Skin epidermis (tissue), 12 donors: ENCODE data around the gene DDX43.
A peak's percentile ranks its signal among the peaks of the same experiment; 100 is the strongest.
"Not testable (repeated sequence)": the region's sequence is repeated elsewhere in the genome, so short reads cannot be mapped to it uniquely, and the experiment has no call there.

ENCODE experiments used
- H3K27ac ChIP-seq, 21 experiments: fragments of 200-600 bp; sonication (generic) in 11 of 21; one replicate each; pipeline ENCODE4 v1.5.0; 2020; ENCODE audit warnings: mild to moderate bottlenecking in 3 of 21, inconsistent platforms in 2 of 21, moderate library complexity in 2 of 21
- H3K4me3 ChIP-seq, 7 experiments: fragments of 200-600 bp; sonication (generic) in 2 of 7; one replicate each; pipeline ENCODE4 v1.5.0; 2020; ENCODE audit warnings: inconsistent platforms in 2 of 7, mild to moderate bottlenecking in 2 of 7, moderate library complexity in 1 of 7

The DDX43 gene

DNA sequence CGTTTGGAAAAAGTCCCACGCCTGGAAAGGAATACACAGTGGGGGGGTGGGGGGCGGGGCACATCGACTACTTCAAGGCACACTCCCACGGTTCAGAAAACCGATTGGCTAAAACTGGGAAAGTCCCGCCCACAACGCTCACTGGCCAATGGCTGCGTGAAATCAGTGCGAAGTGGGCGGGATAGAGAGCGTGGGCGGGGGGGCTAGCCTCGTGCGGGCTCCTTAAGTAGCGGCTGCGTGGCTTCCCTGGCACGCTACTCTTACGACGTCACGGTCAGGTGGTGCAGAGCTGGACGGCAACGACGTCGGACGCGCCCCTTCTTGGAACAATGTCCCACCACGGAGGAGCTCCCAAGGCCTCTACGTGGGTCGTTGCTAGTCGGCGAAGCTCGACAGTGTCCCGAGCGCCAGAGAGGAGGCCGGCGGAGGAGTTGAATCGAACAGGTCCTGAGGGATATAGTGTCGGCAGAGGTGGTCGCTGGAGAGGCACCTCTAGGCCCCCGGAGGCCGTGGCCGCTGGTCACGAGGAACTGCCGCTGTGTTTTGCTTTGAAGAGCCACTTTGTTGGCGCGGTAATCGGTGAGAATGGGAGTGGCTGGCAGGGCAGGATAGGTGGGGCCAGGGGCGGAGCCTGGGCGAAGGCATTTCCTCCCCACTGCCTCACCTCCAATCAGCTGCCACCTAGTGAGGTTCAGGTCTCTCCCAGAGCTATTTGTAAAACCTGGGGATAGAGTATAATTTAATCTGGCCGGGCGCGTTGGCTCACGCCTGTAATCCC lies at the start of gene DDX43:
DDX43 (plus strand) TSS at position 252 of the 778 bp plus-strand sequence; CDS start at position 330, 78 bp downstream.
- Histone ChIP-seq H3K4me3 (peak within 1 kb of the TSS in 5 of 7 experiments; percentile 1 to 30 (median 21)), H3K27ac (peak within 1 kb of the TSS in 5 of 21 experiments; percentile 44 to 84 (median 63))

DNA sequence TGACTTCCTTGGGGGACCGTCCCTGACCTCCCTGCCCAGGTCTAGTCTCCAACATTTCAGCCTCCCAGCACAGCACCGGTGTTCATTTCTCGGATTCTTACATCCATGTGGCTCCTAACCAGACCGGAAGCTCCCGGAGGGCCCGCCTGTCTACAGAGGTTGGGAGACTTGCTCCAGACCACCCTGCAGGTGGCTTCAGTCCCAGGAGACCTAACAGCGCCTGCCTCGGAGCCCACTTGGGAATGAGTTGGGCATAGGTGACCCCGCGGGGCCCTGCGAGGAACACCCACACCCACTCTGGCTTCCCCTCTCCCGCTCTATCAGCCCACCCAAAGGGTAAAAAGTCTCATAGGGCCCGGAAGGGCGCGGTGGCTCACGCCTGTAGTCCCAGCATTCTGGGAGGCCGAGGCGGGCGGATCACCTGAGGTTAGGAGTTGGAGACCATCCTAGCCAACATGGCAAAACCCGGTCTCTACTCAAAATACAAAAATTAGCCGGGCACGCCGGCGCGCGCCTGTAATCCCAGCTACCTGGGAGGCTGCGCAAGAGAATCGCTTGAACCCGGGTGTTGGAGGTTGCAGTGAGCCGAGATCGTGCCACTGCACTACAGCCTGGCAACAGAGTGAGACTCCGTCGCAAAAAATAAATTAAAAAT lies 46.0 kb upstream of the DDX43 start:
- H3K27ac ChIP-seq = no peak overlapping the region
- H3K4me3 ChIP-seq = no peak overlapping the region

DNA sequence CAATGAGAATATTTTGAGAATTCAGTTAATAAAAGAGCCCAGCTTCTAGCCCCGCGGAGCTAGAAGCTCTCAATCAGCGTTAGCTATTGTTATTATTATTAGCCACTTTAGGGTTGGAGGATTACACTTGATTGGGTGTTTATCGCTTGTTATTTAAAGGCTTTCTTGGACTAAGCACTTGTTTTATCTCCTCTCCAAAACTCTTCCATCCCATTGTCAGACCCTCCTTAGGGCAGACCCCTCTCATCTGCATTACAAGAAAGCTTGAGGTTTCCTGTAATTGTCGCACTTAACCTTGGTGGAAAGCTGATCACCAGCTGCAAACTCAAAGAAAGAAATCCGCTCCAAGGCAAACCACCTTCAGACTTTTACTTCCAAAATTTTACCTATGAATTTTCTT lies 45.3 kb upstream of the DDX43 start:
- Histone ChIP-seq H3K27ac (no peak overlapping the region), H3K4me3 (no peak overlapping the region)

DNA sequence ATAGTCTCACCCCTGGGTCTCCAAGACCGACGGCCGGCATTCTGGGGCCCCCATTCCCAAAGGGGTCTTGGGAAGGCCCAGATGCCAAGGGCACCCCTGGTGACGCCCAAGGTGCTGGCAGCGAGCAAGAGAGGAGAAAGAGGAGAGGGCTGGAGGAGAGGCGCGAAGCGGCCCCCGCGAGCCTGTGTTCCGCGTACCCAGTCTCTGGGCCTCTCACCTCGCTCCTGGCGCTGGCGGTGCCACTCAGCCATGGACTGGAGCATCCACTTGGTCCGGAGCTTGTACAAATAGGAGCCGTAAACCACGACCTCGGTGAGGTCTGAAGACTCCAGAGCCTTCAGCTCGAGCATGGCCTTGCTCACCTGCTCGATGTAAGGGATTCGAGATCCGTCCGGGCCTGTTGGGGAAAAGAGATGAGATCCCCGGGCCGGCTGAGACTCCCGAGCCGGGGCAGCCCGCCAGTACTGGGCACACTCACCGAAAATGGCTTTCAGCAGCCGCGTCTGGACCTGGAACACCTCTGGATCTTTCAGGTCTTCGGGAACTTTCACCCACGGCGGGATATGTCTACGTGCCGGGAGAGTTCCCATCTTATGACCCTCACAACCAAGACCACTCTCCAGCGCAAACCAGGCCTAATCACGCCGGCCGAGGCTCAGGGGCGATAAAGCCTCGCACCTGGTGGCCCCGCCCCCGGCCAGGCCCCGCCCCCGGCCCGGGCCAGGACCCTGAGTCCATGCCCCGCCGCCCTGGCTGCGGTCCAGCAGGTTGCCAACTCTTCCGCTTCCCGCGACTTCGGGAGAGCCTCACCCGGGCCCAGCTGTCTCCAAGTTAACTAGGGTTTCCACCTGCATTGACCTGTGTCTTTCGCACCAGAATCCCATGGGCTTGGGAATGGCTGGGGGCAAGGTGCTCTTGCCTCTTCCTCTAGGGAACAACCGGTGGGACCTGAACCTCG lies 40.7 kb upstream of the DDX43 start, which contains the start of gene DPPA5:
DPPA5 (minus strand) TSS at position 641 of the 958 bp plus-strand sequence; CDS start at position 590, 51 bp downstream.
- Histone ChIP-seq H3K27ac (no peak within 1 kb of the TSS), H3K4me3 (no peak within 1 kb of the TSS)

DNA sequence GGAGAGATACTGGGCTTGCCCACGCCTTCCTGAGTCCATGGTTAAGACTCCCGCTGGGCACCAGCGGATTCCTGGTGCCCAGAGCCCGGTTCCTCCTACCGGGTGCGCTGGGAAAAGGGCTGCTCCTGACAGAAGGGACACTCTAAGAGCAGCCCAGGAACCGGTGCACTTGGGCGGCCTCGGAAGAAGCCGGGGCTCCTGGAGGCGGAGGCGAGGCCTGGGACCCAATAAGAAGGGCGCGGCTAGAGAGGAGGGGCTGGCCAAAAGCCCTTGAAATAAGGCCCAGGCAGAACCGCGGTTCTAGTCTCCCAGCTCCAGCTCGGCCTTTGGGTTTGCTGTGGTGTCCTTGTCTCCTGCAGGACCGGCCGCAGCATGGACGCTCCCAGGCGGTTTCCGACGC lies 32.3 kb upstream of the DDX43 start, which contains the start of gene KHDC3L:
KHDC3L (plus strand) TSS at position 301 of the 400 bp plus-strand sequence; CDS start at position 373, 72 bp downstream.
- no peak within 1 kb of the TSS for H3K4me3 ChIP-seq
- no peak within 1 kb of the TSS for H3K27ac ChIP-seq

DNA sequence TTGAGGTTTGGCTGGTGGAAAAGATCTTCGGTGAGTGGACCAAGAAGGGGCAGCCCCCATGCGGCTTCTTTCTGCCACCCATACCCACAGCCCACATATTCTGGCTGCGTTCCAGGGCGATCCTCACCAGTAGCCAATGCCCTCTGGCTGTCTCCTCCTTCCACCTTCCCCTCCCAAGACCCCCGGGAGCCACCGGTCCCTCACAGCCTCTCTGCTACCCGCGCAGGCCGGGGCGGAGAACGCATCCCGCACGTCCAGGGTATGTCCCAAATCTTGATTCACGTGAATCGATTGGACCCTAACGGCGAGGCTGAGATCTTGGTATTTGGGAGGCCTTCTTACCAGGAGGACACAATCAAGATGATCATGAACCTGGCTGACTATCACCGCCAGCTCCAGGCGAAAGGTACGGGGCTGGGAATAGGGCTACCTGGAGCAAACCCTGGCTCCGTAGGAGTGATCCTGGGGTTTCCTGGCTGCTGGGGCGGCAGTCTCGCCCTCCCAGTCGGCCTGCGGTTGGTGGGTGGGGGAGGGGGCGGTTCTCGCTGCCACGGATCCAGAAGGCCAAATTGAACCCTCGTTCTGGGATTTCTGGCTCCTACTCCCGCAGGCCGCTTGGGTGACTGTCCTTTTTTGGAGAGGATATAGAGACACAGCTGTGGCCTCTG lies 31.6 kb upstream of the DDX43 start:
- H3K4me3 ChIP-seq = no peak overlapping the region
- H3K27ac ChIP-seq = no peak overlapping the region

DNA sequence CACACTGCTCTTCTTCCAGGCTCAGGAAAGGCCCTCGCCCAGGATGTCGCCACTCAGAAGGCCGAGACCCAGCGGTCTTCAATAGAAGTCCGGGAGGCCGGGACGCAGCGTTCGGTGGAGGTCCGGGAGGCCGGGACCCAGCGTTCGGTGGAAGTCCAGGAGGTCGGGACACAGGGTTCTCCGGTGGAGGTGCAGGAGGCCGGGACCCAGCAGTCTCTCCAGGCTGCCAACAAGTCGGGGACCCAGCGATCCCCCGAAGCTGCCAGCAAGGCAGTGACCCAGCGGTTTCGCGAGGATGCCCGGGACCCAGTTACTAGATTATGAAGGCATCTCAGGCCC lies 31.1 kb upstream of the DDX43 start:
- H3K27ac ChIP-seq = no peak overlapping the region

DNA sequence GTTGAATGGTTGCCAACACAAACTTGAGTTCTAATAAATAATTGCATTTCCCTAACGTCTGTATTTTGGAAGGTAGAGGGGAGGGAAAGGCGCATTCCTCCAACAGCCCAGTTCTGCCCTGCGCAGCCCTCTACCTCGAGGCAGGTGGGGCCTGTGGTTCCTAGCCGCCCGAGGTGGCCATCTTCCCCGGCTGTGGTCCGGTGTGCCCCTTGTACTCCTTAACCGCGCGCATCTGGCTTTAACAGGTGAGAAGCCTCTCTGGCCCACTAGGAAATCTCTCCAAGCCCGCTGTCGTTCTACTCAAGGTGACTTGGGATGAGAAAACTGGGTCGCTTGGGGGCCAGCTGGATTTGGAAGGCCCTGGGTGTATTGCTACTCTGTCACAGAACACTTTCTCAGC lies 30.5 kb upstream of the DDX43 start:
- no peak overlapping the region for H3K4me3 ChIP-seq
- no peak overlapping the region for H3K27ac ChIP-seq

More for the DNA sequence above, 31.1 kb upstream of the DDX43 start:
- H3K4me3 ChIP-seq = no peak overlapping the region

DNA sequence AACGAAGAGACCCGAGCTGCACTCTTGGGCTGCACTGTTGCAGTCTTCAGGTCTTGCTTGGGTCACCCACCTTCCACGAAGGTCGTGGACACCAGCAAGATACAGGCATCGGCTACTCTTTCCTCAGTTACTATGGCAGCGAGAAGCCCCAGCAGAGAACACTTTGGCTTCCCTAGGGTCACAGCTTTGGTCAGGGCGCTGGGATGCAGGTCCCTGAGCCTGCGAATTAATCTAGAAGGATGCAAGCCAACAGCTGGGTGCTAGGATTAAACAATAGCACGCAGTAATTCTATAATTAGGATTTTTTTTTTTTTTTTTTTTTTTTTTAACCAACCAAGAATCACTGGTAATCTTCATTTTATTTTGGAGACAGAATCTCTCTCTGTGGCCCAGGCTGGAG lies 30.1 kb upstream of the DDX43 start:
- Histone ChIP-seq H3K27ac (no peak overlapping the region), H3K4me3 (no peak overlapping the region)

DNA sequence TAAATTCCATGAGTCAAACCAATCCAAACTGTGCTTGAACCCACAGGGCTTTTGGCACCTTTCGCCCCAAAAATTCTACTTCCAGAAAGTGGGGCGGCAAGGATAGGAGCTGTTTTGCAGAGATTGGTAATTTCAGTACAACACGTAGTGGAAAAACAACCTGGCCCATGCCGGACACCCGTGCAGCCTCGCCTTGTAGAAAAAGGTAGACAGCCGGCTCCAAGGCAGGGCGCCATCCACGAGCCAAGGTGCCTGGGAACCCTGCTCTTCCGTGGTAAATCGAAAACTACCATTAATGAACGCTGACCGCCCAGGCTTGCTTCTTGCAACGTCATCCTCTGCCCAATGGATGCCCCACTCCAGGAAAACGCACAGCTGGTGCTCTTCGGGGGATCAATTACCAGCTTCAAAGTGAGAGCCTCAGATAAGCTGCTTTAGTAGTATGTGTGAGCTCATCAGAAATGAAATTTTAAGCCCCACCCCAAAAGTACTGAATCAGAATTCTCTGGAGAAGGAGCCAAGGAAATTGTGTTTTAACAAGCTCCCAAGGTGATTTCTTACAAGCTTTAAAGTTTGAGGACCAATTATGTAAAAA lies 26.8 kb upstream of the DDX43 start:
- Histone ChIP-seq H3K27ac (no peak overlapping the region), H3K4me3 (no peak overlapping the region)

DNA sequence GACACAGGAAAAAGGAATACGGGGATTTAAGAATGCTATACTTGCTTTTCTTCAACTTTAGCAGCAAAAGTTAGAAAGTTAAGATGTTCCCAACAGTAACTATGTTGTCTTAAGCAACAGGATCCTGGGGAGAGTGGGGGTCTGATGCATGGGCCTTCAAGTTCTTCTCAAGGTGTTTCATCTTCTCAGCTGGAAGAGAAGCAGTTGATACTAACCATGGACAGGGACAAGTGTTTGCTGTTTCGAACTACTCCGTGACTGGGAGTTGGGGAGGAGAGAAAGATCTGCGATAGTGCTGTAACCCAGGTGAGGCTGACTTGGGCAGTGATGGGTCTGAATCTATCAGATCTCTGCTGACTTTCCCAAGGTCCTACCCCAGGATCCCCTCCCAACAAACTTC lies 26.0 kb upstream of the DDX43 start:
- H3K4me3 ChIP-seq = no peak overlapping the region
- H3K27ac ChIP-seq = no peak overlapping the region

DNA sequence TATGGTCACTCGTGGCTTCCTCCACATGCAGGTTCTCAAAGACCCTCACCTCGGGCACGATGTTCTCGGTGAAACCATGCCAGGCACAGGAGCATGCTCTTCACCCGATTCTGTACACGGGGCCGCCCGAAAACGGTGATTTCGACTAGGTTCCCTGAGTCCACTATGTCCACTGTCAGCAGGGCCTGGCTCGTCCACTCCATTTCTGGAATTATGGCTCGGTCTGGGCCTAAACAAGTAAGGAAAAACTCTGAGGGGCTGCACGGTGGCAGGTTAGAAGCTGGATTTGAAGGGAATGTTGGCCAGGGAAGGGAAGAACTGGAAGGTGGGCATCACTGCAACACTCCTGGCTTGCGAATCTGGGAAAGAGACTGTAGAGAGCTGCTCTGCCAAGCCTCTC lies 25.5 kb upstream of the DDX43 start:
- Histone ChIP-seq H3K4me3 (no peak overlapping the region), H3K27ac (no peak overlapping the region)

DNA sequence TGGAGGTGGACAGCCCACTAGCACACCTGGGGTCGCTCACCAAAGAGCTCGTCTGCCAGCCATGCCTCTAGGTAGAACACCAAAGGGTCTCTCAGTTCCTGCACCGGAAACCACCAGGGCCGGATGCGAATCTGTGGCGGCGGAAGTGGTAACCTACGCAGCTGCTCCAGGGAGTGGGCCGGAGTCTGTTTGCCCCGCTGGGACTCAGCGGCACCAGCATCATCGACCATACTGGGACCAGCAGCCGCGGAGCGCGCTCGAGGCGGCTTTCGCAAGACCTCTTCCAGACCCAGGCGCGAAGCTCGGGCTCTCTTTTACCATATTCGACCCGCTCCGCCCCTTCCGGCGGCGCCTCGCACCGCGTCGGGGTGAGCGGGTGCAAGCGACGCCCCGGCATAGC lies 25.1 kb upstream of the DDX43 start, which contains the start of gene OOEP:
OOEP (minus strand) TSS at position 335 of the 400 bp plus-strand sequence; CDS start at position 230, 105 bp downstream.
- Histone ChIP-seq H3K27ac (no peak within 1 kb of the TSS), H3K4me3 (no peak within 1 kb of the TSS)

DNA sequence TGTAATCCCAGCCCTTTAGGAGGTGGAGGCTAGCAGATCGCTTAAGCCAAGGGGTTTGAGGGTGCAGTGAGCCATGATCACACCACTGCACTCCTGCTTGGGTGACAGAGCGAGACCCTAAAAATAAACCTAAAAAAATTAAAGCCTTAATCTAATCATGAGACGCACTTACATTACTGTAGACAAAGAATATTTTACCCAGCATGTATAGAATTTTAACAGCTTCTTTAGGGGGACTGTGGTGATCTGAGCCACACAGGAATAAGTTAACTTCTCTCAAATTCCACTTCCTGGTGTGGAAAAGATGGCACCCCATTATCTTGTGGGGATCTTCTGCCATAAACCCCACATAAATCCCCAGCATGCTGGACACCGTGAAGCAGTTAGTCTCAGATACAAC lies 22.6 kb upstream of the DDX43 start:
- Histone ChIP-seq H3K4me3 (no peak overlapping the region), H3K27ac (no peak overlapping the region)

DNA sequence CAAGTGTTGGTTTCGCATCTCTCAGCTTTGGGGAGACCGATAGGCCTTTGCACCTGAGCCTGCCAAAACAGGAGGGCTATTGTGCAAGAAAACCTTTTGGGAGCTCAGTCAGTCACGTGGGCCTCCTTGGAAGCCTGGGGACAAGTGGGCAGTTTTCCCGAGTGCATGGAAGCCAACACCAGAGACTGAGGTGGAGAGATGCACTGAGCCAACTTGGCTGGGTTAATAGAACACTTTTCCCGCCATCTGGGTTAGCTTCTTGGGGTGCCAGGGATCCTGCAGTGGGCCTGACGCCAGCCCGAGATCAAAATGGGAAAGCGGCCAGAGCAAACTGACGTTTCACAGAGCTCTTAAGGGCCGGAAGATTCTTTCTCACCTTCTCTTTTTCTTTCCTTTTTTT lies 22.1 kb upstream of the DDX43 start:
- H3K4me3 ChIP-seq = no peak overlapping the region

DNA sequence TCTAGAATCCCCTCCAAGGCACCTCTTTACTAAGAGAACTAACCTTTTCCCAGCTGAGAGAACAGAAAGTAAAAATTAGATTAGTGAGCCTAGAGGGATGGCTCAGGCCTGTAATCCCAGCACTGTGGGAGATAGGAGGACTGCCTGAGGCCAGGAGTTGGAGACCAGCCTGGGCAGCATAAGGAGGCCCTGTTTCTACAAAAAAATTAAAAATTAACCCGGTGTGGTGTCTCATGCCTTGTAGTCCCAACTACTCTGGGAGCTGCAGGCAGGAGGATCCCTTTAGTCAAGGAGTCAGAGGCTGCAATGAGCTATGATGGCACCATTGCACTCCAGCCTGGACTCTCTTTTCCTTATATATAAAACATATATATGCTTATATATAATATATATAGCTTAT lies 19.4 kb upstream of the DDX43 start:
- no peak overlapping the region for H3K4me3 ChIP-seq
- H3K27ac ChIP-seq = no peak overlapping the region

More for the DNA sequence above, 22.1 kb upstream of the DDX43 start:
- no peak overlapping the region for H3K27ac ChIP-seq

DNA sequence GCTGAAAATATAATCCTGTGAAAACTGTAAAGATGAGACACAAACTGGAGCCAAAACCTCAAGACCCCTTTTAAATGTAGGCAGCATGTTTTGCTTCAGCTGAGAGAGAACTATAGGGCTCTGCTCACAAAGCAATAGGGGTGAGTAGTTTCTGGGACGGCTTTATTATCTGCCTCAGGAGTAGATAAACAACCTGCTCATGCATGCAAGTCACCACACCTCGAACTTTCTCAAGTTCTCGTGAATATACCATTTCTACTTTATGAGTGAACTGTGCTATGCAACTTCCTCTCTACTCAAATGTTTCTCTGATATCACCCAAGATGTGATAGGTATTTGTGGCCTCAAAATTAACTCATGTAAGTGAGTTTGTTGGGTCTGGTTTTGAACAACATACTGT lies 17.4 kb upstream of the DDX43 start:
- H3K27ac ChIP-seq = no peak overlapping the region
- H3K4me3 ChIP-seq = no peak overlapping the region

DNA sequence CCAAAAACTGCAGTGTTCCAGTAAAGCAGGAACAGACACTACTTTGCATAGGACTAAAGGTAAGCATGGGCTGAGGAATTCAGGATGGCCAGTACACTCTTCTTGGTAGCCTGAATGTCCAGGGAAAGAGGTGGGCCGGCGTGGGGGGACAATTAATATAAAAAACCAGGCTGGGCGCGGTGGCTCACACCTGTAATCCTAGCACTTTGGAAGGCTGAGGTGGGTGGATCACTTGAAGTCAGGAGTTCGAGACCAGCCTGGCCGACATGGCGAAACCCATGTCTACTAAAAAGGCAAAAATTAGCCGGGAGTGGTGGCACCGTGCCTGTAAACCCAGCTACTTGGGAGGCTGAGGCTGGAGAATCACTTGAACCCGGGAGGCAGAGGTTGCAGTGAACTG lies 13.1 kb upstream of the DDX43 start:
- not testable (repeated sequence) for H3K4me3 ChIP-seq, H3K27ac ChIP-seq

DNA sequence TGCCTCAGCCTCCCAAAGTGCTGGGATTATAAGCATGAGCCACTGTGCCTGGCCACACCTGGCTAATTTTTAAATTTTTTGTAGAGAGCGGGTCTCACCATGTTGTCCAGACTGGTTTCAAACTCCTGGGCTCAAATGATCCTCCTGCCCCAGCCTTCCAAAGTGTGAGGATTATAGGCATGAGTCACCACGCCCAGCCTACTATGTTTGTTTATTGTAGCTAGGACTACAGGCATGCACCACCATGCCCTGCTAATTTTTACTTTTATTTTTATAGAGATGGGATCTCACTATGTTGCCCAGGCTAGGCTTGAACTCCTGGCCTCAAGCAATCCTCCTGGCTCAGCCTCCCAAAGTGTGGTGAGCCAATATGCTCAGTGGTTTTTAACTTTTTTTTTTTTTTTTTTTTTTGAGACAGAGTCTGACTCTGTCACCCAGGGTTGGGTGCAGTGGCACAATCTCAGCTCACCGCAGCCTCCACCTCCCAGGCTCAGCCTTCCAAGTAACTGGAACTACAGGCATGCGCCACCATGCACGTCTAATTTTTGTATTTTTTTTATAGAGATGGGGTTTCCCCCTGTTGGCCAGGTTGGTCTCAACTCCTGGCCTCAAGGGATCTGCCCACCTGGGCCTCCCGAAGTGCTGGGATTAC lies 12.0 kb upstream of the DDX43 start:
- Histone ChIP-seq H3K27ac (no peak overlapping the region), H3K4me3 (no peak overlapping the region)
